ENCODE results near the gene AIFM3.
A peak's percentile ranks its signal among the peaks of the same experiment; 100 is the strongest.

The AIFM3 gene

GRCh38 chr22:21010426-21011113 is 43.5 kb downstream of the AIFM3 start:
- DNase-seq, result no peak

- no peak for DNase-seq
Observed at GRCh38 chr22:21012446-21013407, 45.7 kb downstream of the AIFM3 start.

- DNase-seq, result no peak
Observed at GRCh38 chr22:21013657-21014201, 46.7 kb downstream of the AIFM3 start.

- peak; percentile 90 for DNase-seq
Observed at GRCh38 chr22:21014202-21014725, 47.2 kb downstream of the AIFM3 start.

GRCh38 chr22:21014726-21015465 is 47.8 kb downstream of the AIFM3 start, which contains the start of gene P2RX6:
Gene P2RX6, plus strand, starts transcription at chr22:21015165. Its CDS starts 10 bp downstream, at chr22:21015175.
- DNase-seq, result no peak

GRCh38 chr22:21015466-21016006 is 48.5 kb downstream of the AIFM3 start:
- no peak for DNase-seq

- no peak for DNase-seq
Observed at GRCh38 chr22:21016644-21017420, 49.8 kb downstream of the AIFM3 start.

- no peak for DNase-seq
Observed at GRCh38 chr22:21018314-21018713, 51.3 kb downstream of the AIFM3 start.

GRCh38 chr22:21020802-21021429 is 53.9 kb downstream of the AIFM3 start:
- no peak for DNase-seq

GRCh38 chr22:21022507-21022906 is 55.5 kb downstream of the AIFM3 start:
- DNase-seq, result no peak

- DNase-seq, result no peak
Observed at GRCh38 chr22:21022955-21023614, 56.0 kb downstream of the AIFM3 start.

GRCh38 chr22:21025266-21025665 is 58.2 kb downstream of the AIFM3 start:
- DNase-seq, result no peak

- DNase-seq, result no peak
Observed at GRCh38 chr22:21025763-21026755, 59.0 kb downstream of the AIFM3 start.

GRCh38 chr22:21026783-21027692 is 60.0 kb downstream of the AIFM3 start:
- DNase-seq, result no peak

- DNase-seq, result no peak
Observed at GRCh38 chr22:21028277-21029251, 61.5 kb downstream of the AIFM3 start.

GRCh38 chr22:21029486-21030025 is 62.5 kb downstream of the AIFM3 start:
- no peak for DNase-seq

Data from CD4-positive, alpha-beta T cell treated with Interleukin-10 for 1 hour (primary cell).